Mammary epithelial cell (primary cell): ENCODE data around the gene KLK10.

Experiments used
- EZH2 ChIP-seq: IDR thresholded peaks from 2 replicates; pipeline ENCODE4 v1.6.1; 2012; ENCODE audit warnings: low read length, inconsistent platforms, borderline replicate concordance
- TF ChIP-seq, protein P1 (sequence below), 2 donors: IDR thresholded peaks in 1 of 2; conservative IDR thresholded peaks in 1 of 2; 2 replicates each; pipeline ENCODE4 v1.5.1; 2011 to 2012; ENCODE audit warnings: inconsistent platforms in 2 of 2, low read length in 2 of 2, mild to moderate bottlenecking in 2 of 2, control low read depth in 1 of 2, low read depth in 1 of 2; ENCODE audit not compliant: insufficient read depth in 1 of 2; ENCODE audit errors: extremely low read depth in 1 of 2

DNA sequence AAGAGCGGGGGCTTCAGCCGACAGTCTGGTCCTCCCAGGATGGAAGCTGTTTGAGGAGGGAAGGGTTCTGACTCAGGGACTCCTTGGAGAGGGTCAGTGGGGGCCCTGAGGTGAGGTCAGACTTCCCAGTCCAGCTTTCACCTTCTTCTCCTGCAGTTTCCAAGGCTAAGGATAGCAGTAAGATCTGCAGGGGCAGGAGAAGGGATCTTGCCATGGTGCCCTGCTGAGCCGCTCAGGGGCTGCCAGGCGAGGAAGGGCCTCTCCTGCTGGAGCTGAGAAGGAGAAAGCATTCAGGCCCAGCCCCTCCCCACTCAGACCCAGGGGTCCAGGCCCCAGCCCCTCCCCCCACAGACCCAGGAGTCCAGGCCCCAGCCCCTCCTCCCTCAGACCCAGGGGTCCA lies 37.3 kb downstream of the KLK10 start:
- TF ChIP-seq, protein P1, sequence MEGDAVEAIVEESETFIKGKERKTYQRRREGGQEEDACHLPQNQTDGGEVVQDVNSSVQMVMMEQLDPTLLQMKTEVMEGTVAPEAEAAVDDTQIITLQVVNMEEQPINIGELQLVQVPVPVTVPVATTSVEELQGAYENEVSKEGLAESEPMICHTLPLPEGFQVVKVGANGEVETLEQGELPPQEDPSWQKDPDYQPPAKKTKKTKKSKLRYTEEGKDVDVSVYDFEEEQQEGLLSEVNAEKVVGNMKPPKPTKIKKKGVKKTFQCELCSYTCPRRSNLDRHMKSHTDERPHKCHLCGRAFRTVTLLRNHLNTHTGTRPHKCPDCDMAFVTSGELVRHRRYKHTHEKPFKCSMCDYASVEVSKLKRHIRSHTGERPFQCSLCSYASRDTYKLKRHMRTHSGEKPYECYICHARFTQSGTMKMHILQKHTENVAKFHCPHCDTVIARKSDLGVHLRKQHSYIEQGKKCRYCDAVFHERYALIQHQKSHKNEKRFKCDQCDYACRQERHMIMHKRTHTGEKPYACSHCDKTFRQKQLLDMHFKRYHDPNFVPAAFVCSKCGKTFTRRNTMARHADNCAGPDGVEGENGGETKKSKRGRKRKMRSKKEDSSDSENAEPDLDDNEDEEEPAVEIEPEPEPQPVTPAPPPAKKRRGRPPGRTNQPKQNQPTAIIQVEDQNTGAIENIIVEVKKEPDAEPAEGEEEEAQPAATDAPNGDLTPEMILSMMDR (conservative IDR thresholded peaks at IDR 0.05 in 1 of 2, IDR thresholded peaks at IDR 0.05 in 1 of 2; ENCODE audit: extremely low read depth in 1 of 2, insufficient read depth in 1 of 2, low read depth in 1 of 2, low read length in 2 of 2), result no peak
- TF ChIP-seq EZH2, result no peak
